Stimulated activated CD8-positive, alpha-beta memory T cell treated with anti-CD3 and anti-CD28 coated beads, Interleukin-4, amount 100 ng/mL, for 4 hours (primary cell): Measurements from ENCODE around the gene TMEM107.

Source experiments
- DNase-seq, 2 donors: peaks; one replicate each; pipeline ENCODE4 v3.0.0-alpha.2; 2020; ENCODE audit warnings: low read depth in 2 of 2, low spot score in 1 of 2

Gene TMEM107

DNA sequence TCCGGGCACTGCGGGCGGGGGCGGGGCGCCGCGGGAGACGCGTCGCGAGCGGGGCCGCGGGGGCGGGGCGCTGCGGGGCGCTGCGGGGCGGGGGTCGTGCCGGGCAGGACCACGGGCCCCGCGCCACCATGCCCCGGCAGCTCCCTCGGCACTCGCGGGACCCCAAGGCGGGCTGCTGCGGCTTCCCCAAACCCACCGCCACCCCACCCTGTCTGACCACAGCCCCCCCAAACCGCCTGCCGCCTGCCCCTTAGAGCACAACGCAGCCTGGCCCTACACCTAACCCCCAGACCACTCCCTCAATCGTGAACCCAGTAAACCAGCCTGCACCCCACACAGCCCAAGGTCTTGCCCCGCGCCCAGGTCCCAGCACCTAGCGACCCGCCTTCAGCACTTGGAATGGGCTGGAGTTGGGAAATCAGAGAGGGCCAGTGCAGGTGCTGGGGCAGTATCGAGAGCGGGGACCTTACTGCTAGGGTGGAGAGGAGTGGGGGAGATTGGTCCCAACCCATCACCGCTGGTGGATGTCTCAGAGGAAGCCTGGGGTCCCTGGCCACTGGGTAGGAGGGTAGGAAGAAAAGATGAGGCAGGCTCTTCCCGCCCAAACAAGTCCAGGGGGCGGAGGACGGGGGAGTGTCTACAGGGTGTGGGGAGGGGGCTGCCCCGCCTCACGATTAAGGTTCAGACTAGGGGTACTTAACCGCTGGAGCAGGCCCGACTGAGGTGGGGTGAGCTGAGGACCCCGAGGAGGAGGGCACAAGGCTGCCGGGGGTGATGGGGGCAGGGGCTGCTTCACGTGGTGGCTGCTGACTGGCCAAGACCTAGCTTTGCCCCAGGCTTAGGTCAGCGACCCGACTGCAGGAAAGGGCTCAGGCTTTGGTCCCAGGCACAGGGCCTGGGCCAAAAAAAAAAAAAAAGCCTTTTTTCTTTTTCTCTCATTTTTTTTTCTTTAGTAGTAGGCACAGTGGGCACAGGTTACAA lies 12.9 kb downstream of the TMEM107 start:
- no peak for DNase-seq

DNA sequence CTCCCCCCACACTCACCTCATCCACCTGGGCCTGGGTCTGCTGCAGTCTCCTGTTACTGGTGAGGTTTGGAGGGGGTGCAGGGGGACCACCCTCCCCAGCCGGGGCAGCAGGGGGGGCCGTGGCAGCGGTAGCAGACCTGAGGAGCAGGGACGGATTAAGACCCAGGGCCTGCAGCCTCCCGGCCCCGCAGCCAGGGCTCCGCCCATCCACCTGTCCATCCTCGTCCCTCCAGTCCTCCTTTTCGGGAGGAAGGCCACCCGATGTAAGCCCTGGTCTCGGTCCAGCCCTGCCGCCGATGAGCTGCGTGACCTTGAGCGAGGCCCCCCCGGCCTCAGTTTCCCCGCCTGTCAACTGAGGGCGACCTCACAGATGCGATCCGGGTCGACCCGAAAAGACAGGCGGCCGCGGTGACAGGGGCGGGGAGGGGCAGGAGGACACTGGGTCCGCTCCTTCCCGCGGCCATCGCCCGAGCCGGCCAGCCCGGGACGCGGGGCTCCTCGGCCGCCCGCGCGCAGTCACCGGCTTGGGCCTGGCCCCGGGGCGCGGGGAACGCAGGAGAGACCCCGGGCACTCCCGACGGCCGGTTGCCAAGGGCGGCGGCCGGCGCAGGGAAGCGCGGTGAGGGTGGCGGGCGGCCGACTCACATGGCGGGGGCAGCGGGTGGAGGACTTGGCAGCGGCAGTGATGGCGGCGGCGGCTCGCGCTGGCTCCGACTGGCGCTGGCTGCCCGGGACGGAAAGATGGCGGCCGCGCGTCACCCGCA lies 13.8 kb downstream of the TMEM107 start, which contains the start of gene VAMP2:
TSS of gene VAMP2 (minus strand) at position 716 of the 764 bp plus-strand sequence. CDS start at position 647, 69 bp downstream.
- peak in 1 of 2 donors; percentile 62 for DNase-seq

DNA sequence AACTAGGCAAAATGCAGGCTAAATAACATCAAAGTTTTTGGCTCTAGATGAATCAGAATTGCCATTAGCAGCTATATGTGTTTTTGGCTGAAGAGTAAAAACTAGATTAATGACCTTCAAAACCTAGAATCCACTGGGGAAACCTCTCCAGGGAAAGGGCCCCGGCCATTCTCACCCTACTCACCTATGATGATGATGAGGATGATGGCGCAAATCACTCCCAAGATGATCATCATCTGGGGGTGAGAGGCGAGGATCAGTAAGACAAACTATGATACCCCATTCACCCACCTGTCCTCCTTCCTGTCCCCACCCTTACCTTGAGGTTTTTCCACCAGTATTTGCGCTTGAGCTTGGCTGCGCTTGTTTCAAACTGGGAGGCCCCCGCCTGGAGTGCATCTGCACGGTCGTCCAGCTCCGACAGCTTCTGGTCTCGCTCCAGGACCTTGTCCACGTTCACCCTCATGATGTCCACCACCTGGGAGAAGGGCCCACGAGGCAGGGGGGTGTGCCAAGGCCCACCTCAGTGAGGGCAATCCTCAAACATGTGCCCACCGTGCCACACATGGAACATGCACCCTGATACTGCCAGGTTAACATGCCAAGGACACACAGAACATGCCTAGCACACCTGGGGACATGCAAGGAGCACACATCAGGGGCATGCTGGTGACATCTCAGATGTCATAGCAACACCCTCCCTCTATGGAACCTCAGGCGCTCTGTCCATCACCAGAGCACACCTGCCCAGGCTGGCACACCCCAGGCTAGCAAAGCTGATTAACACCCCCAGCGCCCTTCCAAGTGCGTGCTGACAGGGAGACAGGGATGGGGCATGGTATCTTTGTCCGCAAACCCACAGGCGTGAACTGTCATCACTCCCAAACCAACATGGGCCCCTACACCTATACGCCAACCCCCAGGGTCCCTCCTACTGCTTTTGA lies 14.6 kb downstream of the TMEM107 start:
- DNase-seq = no peak

DNA sequence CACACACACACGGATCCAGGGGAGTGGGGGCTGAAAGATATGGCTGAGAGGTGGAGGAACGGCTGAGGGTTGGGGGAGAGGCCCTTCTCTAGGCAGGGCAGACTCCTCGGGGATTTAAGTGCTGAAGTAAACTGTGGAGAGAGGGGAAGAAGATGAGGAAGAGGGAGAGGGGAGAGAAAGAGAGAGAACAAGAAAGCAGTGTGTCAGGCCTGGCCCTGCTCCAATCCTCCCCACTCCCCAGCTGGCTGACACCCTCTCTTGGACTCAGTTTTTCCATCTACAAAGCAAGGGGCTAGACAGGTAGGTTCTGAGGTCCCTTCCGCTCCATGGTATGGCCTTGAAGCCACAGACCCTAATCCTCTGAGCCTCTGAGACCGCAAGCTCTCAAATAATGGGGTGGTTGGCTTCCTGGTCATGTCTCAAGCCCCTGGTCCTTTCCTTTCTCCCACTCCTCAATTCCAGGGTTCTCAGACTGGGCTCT lies 15.4 kb downstream of the TMEM107 start:
- DNase-seq = no peak

DNA sequence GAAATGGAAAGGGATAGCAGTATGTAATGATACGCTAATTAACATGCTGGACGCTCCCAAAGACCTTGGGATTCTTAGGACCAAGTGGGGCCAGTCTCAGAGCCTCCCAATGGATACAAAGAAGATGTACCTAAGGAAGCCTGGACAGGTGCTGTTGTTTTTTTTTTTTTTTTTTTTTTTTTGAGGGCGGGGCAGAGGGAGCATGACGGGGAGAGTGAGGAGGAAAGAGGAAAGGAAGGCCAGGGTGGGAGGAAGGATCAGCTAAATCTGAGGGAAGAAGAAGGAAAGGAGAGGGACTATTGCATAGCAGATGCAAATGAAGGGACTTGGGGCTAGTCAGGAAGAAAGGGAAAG lies 16.0 kb downstream of the TMEM107 start:
- DNase-seq = no peak

DNA sequence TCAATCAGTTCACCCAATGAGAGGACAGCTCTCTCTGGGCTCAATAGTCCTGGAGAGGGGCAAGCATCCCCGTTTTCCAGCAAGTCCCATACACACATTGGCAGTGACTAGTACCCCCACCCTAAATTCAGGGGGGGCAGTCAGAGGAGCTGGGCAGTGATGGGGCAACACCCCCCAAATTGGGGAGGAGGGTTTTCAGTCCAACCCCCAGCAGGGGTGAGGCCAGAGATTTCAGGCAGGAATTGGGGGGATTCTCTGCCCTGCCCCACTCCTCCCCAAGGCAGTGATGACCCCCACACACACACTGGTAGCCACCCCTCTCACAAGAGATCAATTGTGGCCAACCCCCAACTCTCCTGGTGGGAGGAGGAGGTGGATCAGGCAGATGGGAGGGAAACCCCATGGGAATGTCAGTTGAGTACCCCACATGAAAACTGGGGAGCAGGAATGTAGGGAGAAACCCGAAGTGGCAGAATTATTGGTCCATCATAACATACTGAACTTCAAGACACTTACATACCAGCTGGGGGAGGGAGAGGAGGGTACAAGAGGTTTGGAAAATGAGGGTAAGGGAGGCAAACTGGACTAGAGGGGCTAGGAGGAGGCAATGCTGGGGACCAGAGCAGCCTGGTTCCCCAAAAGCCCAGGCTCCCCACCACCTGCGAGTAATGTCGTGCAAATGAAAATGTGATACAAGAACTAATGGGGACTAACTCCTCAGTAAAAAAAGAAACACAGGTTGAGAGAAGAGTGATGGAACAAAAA lies 16.5 kb downstream of the TMEM107 start:
- DNase-seq = no peak

DNA sequence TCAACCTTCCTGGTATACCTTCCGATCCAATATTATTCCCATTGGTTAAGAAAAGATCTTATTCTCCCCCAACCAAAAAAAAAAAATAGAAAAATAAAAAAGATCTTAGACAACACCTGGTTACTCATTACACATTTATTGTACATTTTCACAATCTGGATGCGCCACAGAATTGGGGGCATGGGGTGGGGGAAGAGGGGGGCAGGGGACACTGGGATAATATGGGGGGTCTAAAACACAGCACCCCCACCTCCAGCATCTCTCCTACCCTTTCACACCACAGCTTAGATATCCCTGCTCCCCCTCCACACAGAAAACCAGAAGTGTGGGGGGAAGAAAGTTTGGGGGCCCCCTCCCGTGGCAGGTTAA lies 17.2 kb downstream of the TMEM107 start:
- no peak for DNase-seq

DNA sequence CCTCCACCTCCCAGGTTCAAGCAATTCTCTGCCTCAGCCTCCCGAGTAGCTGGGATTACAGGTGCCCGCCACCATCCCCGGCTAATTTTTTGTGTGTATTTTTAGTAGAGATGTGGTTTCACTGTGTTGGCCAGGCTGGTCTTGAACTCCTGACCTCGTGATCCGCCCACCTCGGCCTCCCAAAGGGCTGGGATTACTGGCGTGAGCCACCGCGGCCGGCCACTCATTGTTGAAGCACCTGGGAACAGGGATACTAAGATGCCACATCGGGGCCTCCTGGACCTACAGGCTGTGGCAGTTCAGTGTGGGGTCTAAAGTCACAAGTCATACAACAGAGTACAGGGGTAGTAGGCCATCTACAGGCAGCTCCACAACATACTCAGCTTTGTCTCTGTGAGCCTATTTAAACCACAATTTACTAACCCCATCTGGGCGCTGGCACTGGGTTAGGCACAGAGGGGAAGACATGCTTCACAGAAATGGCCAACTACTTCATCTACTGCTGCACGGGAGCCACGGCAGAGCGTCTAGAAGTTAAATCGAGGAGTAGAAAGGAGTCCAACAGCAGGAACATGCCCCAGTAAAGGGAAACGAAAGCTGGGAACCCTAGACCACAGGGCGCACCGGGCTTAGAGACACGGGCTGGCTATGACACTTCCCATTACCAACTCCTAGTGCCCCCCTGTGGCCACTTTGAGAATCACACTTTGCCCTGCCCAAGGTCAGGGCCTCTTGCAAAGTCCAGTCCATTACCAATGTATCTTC lies 17.7 kb downstream of the TMEM107 start:
- DNase-seq = peak; percentile 74 to 78

DNA sequence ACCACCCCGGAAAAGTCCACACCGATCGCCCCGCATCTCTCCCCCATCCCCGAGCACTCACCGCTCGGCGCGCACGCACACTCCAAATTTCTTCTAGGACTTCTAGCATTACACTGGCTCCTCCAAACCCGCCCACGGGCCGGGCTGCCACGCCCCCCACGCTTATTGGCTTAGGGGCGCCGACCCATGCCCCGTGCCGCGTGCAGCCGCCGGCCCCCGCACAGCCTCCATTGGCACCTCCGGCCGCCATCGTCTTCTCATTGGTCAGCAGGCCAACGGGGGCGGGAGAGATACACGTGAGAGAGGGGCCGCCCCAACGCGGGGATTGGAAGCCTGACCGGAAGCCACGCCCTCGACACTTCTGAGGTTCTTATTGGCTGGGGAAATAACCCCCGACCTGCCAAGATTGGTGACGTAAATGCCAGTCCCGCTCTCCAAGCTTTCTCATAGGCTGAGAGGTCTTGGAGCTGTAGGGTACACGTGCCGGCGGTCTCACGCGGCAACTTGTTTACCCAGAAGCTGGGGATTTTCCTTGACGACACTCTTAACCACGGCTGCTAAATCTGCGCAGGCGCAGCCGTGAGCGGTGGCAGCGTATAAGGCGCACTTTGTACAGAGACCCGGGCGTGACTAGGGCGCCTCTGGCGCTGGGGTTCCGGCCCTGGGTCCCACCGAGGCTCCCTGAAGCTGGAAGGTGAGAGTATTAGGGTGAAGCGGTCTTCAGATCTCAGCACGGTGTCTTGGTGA lies 19.8 kb downstream of the TMEM107 start:
- DNase-seq = peak; percentile 99 to 100

DNA sequence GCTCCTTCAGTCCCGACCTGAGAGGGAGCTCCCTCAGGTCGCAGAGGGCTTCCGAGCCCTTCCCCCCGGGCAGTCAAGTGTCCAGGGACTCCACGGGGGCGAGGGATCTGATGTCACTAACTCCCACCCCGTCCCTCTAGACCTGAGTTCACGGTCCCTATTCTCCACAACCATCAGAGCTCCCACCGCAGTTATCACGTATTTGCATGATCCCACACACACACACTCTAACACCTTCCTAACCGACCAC lies 20.3 kb downstream of the TMEM107 start:
- DNase-seq = no peak

DNA sequence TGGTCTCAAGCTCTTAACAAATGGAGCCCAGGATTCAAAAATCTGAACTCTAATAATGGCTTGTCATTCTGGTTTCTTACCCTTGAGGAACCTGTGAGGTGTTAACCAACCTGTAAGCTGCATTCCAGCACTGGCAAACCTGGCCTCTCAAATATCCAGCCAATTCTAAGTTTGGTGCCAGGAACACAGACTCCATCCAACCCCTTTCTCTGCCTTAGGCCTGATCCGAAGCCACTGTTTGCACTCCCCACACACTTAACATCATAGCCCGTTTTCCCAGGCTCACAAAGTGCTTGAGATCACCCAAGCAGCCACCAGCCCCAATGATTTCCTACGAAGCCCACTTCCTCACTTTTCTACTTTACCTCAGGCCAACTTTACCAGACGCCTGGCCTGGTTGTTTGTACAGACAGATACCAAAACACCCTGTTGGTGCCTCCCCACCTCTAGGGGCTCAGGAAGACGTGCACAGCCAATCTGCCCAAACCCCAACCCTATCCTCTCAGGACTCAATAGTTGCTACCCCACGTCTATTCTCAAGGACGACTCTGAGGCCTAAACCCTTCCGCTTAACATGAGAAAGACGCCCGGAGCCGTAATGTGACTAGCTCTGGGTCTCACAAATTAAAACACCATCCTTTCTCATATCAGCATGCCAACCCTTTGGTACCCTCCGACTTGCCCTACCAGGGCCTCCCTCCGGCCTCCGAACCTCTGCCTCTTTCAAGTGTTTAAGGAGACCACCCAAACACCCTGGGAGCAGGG lies 20.8 kb downstream of the TMEM107 start:
- no peak for DNase-seq

DNA sequence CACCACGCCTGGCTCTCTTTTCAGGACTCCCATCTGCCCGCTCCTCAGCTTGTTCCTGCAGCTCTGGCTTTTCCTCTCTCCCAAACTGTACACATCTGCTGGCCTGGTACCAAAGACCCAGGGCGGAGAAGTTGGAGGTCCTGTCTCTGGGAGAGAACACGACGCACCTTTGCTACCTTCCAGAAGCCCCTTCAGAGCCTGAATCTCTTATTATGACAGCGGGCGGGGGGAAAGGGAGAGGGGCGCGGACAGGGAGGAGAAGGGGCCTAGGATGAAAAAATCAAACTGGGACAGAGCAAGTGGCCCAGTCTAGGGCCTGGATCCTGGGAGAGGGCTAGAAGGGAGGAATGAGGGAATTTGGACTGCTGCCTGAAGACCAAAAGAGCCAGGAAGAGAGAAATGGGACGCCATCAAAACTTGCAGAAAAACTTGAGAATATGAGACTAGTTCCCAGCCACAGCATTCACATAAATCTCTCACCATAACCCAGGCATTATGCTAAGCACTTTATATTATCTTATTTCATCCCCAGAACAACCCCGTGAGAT lies 21.5 kb downstream of the TMEM107 start:
- no peak for DNase-seq

DNA sequence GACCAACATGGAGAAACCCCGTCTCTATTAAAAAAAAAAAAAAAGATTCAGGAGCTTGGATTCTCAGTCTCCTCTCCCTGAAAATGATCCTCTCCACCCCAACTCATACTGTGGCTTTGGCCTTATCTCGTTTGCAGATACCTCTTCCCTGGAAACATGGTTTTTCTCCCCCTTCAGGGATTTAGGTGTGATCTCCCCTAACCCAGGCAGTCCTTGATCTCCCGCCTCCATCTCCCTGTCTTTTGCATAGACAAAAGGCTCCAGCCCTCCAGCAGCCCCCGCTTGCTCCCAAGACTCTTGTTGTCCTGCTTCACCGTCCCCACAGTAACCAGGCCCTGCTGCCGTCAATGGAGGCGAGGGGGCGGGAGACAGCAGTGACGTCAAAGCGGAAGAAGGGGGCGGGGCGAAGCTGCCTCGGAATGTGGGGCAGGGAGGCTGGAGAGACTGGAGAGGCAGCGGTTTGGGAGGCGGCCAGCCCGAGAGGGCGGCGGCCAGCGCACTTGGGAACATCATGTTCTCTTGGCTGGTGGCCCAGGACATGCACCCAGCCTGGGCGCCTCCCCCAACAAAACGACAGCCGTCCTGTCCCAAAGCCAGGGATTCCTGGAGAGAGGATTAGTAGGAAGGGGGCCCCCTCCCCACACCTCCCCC lies 22.1 kb downstream of the TMEM107 start:
- peak in 1 of 2 donors; percentile 80 for DNase-seq

DNA sequence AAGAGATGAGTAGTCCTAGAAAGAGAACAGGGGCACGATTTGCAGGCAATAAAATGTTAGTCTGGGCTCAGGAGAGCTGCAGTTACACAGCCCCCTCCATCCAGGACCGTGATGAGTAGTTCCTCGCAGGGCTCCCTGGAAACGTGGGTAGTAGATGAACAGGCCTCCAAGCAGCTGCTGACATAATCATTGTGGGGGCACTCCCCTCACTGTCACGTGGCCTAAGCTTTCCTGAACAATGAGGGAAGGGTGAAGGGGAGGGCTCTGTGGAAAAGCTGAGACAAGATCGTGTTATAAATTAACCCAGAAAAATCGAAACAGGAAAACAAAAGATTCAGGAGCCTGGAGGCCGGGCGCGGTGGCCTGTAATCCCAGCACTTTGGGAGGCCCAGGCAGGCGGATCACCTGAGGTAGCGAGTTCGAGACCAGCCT lies 22.6 kb downstream of the TMEM107 start:
- no peak for DNase-seq

DNA sequence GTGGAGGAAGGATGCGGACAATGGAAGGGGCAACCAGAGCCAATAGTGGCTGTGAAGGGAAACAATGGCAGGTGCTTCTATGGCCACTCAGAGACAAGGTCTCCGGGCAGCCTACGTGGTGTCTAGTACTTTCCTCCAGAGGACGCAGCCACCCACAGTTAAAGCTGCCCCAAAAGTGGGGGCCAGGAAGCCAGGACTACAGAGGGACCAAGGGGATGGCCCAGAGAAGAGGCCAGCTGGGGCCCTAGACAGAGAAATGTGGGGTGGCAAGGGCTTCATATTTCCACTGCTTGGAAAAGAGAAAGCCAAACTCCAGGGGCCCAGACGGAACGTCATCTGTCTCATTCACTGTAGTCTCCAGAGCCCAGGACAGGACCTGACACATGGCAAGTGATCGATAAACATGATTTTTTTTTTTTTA lies 23.1 kb downstream of the TMEM107 start:
- no peak for DNase-seq

DNA sequence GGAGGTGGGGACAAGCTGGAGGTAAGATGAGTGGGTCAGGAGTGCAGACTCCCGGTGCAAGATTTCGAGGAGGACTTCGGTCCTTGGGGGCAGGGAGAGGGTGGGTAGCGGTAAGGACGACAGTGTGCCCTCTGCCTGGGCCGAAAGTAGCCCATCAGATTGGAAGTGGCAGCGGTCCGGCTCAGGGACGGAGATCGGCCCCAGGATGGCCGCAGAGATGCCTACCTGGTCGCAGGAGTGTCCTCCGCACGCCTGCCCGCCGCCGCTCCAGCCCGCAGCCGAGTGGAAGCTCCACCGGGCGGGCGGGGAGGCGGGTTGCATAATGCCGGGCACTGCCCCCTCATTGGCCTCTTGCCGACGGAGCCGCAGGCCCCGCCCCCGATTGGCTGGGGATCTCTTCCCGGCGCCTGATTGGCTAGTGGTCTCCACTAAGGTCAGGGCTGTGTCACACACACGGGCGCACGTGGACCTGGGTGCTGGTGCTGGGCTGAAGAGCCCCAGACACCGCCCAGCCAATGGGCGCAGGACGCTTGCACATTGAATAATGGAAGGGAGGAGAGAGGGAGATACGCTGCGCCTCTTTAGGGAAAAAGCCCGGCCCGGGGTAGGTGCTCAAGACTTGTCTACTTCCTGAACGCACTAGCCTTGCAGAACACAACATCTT lies 23.9 kb downstream of the TMEM107 start, which contains the start of gene PER1:
TSS of gene PER1 (minus strand) at position 293 of the 664 bp plus-strand sequence. CDS start 1,698 bp downstream, outside the sequence.
- DNase-seq = peak; percentile 58 to 76
